ENCODE measurements around the gene VASP. TPM values are rescaled to one million over a fixed set of nuclear protein-coding genes. Genes with fewer than 3 reads are reported as not detected.

Gene VASP
- total and polyA plus RNA-seq, 2 experiments from 2014 or later = 60.3 to 147 TPM

DNA sequence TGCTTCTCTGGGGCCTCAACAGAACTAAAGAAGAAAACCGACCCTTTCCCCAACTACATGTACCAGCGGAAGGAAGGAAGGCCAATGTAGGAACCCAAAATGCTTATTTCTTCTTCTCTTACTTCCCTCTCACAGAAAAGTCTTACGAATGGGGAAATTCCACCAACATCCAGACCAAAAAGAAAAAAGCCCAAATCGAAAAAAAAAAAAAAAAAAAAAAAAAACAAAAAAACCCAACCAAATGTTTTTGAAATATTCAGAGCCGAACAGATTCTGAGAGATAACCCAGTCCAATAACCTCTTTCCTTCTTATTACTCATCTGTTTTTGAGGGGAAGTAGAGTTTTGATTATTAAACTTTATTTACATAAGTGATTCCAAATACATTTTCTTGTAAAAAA is 5.2 kb upstream of the VASP start:
- no peak overlapping the region for H3K27ac ChIP-seq (ENCODE audit: low read depth)
- no peak overlapping the region for H3K4me3 Mint-ChIP-seq
- H4K20me1 ChIP-seq (replicated peaks; ENCODE audit: insufficient read depth) = no peaks in the 10 kb centered on the region; the same call in 1 of the 2 replicates
- peaks cover 7% of the 10 kb centered on the region; the same call in 1 of the 2 replicates for H3K27me3 ChIP-seq (ENCODE audit: insufficient read depth)
- no peak overlapping the region for H2AFZ ChIP-seq
- H3K4me1 ChIP-seq (ENCODE audit: insufficient read depth) = peaks cover 19% of the 10 kb centered on the region
- TF ChIP-seq, protein P1, sequence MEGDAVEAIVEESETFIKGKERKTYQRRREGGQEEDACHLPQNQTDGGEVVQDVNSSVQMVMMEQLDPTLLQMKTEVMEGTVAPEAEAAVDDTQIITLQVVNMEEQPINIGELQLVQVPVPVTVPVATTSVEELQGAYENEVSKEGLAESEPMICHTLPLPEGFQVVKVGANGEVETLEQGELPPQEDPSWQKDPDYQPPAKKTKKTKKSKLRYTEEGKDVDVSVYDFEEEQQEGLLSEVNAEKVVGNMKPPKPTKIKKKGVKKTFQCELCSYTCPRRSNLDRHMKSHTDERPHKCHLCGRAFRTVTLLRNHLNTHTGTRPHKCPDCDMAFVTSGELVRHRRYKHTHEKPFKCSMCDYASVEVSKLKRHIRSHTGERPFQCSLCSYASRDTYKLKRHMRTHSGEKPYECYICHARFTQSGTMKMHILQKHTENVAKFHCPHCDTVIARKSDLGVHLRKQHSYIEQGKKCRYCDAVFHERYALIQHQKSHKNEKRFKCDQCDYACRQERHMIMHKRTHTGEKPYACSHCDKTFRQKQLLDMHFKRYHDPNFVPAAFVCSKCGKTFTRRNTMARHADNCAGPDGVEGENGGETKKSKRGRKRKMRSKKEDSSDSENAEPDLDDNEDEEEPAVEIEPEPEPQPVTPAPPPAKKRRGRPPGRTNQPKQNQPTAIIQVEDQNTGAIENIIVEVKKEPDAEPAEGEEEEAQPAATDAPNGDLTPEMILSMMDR (conservative IDR thresholded peaks at IDR 0.05; ENCODE audit: low read depth in 2 of 2) = no peak
- no peak for TF ChIP-seq POLR2AphosphoS5 (IDR thresholded peaks at IDR 0.05; ENCODE audit: low read depth)
- TF ChIP-seq ZNF331 (CRISPR knock-in tag; IDR thresholded peaks at IDR 0.05; ENCODE audit: low read depth) = no peak
- no peak for TF ChIP-seq CREB1 (CRISPR knock-in tag; IDR thresholded peaks at IDR 0.05; ENCODE audit: low read depth)
- TF ChIP-seq, protein P2, sequence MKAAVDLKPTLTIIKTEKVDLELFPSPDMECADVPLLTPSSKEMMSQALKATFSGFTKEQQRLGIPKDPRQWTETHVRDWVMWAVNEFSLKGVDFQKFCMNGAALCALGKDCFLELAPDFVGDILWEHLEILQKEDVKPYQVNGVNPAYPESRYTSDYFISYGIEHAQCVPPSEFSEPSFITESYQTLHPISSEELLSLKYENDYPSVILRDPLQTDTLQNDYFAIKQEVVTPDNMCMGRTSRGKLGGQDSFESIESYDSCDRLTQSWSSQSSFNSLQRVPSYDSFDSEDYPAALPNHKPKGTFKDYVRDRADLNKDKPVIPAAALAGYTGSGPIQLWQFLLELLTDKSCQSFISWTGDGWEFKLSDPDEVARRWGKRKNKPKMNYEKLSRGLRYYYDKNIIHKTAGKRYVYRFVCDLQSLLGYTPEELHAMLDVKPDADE (IDR thresholded peaks at IDR 0.05) = no peak
- TF ChIP-seq EZH2 (IDR thresholded peaks at IDR 0.05; ENCODE audit: low read depth, unreplicated experiment) = no peak
- no peak for TF ChIP-seq EZH2phosphoT487 (IDR thresholded peaks at IDR 0.05; ENCODE audit: unreplicated experiment)
- TF ChIP-seq NANOG (IDR thresholded peaks at IDR 0.05; ENCODE audit: borderline replicate concordance) = no peak
- TF ChIP-seq ZNF114 (CRISPR knock-in tag; IDR thresholded peaks at IDR 0.05) = no peak
- no peak for TF ChIP-seq JUNB (IDR thresholded peaks at IDR 0.05; ENCODE audit: unreplicated experiment)
- TF ChIP-seq, protein P3, sequence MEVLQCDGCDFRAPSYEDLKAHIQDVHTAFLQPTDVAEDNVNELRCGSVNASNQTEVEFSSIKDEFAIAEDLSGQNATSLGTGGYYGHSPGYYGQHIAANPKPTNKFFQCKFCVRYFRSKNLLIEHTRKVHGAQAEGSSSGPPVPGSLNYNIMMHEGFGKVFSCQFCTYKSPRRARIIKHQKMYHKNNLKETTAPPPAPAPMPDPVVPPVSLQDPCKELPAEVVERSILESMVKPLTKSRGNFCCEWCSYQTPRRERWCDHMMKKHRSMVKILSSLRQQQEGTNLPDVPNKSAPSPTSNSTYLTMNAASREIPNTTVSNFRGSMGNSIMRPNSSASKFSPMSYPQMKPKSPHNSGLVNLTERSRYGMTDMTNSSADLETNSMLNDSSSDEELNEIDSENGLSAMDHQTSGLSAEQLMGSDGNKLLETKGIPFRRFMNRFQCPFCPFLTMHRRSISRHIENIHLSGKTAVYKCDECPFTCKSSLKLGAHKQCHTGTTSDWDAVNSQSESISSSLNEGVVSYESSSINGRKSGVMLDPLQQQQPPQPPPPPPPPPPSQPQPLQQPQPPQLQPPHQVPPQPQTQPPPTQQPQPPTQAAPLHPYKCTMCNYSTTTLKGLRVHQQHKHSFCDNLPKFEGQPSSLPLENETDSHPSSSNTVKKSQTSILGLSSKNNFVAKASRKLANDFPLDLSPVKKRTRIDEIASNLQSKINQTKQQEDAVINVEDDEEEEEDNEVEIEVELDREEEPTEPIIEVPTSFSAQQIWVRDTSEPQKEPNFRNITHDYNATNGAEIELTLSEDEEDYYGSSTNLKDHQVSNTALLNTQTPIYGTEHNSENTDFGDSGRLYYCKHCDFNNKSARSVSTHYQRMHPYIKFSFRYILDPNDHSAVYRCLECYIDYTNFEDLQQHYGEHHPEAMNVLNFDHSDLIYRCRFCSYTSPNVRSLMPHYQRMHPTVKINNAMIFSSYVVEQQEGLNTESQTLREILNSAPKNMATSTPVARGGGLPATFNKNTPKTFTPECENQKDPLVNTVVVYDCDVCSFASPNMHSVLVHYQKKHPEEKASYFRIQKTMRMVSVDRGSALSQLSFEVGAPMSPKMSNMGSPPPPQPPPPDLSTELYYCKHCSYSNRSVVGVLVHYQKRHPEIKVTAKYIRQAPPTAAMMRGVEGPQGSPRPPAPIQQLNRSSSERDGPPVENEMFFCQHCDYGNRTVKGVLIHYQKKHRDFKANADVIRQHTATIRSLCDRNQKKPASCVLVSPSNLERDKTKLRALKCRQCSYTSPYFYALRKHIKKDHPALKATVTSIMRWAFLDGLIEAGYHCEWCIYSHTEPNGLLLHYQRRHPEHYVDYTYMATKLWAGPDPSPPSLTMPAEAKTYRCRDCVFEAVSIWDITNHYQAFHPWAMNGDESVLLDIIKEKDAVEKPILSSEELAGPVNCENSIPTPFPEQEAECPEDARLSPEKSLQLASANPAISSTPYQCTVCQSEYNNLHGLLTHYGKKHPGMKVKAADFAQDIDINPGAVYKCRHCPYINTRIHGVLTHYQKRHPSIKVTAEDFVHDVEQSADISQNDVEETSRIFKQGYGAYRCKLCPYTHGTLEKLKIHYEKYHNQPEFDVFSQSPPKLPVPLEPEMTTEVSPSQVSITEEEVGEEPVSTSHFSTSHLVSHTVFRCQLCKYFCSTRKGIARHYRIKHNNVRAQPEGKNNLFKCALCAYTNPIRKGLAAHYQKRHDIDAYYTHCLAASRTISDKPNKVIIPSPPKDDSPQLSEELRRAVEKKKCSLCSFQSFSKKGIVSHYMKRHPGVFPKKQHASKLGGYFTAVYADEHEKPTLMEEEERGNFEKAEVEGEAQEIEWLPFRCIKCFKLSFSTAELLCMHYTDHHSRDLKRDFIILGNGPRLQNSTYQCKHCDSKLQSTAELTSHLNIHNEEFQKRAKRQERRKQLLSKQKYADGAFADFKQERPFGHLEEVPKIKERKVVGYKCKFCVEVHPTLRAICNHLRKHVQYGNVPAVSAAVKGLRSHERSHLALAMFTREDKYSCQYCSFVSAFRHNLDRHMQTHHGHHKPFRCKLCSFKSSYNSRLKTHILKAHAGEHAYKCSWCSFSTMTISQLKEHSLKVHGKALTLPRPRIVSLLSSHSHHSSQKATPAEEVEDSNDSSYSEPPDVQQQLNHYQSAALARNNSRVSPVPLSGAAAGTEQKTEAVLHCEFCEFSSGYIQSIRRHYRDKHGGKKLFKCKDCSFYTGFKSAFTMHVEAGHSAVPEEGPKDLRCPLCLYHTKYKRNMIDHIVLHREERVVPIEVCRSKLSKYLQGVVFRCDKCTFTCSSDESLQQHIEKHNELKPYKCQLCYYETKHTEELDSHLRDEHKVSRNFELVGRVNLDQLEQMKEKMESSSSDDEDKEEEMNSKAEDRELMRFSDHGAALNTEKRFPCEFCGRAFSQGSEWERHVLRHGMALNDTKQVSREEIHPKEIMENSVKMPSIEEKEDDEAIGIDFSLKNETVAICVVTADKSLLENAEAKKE (CRISPR knock-in tag; IDR thresholded peaks at IDR 0.05) = no peak
- no peak for TF ChIP-seq STAT1 (IDR thresholded peaks at IDR 0.05; ENCODE audit: unreplicated experiment)
- TF ChIP-seq, protein P4, sequence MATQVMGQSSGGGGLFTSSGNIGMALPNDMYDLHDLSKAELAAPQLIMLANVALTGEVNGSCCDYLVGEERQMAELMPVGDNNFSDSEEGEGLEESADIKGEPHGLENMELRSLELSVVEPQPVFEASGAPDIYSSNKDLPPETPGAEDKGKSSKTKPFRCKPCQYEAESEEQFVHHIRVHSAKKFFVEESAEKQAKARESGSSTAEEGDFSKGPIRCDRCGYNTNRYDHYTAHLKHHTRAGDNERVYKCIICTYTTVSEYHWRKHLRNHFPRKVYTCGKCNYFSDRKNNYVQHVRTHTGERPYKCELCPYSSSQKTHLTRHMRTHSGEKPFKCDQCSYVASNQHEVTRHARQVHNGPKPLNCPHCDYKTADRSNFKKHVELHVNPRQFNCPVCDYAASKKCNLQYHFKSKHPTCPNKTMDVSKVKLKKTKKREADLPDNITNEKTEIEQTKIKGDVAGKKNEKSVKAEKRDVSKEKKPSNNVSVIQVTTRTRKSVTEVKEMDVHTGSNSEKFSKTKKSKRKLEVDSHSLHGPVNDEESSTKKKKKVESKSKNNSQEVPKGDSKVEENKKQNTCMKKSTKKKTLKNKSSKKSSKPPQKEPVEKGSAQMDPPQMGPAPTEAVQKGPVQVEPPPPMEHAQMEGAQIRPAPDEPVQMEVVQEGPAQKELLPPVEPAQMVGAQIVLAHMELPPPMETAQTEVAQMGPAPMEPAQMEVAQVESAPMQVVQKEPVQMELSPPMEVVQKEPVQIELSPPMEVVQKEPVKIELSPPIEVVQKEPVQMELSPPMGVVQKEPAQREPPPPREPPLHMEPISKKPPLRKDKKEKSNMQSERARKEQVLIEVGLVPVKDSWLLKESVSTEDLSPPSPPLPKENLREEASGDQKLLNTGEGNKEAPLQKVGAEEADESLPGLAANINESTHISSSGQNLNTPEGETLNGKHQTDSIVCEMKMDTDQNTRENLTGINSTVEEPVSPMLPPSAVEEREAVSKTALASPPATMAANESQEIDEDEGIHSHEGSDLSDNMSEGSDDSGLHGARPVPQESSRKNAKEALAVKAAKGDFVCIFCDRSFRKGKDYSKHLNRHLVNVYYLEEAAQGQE (IDR thresholded peaks at IDR 0.05; ENCODE audit: unreplicated experiment) = no peak
- no peaks in the 10 kb centered on the region for H3K36me3 ChIP-seq (ENCODE audit: insufficient read depth)
- H3K4me3 ChIP-seq = no peak overlapping the region
- H3F3A ChIP-seq (replicated peaks; ENCODE audit: low read depth) = peaks cover 8% of the 10 kb centered on the region; the same call in 1 of the 2 replicates
- H3K27ac Mint-ChIP-seq = no peak overlapping the region
- H3K9me2 ChIP-seq (ENCODE audit: insufficient read depth) = no peaks in the 10 kb centered on the region
- H3K27me3 Mint-ChIP-seq (ENCODE audit: insufficient read depth, low read depth, poor library complexity) = peaks cover 24% of the 10 kb centered on the region
- DNase-seq (ENCODE audit: low spot score) = no peak
- H3K4me1 Mint-ChIP-seq = peaks cover 38% of the 10 kb centered on the region
- no peaks in the 10 kb centered on the region for H3K79me2 ChIP-seq (replicated peaks; ENCODE audit: insufficient read depth)
- no peak overlapping the region for H3K4me2 ChIP-seq
- H3K36me3 Mint-ChIP-seq (ENCODE audit: low read depth) = no peaks in the 10 kb centered on the region; the same call in 2 of the 3 replicates
- ATAC-seq = no peak
- H3K9me3 Mint-ChIP-seq = no peaks in the 10 kb centered on the region

All from GM23338 (cell line).